Astrocyte of the cerebellum (primary cell): ENCODE results near the gene MOB2.

Source experiments
- DNase-seq: peaks from one replicate; pipeline ENCODE4 v3.0.0-alpha.2; 2011; ENCODE audit warnings: low read depth
- H3K4me3 ChIP-seq: 2 replicates; pipeline ENCODE4 v1.5.1; 2011; ENCODE audit warnings: mild to moderate bottlenecking, low read depth, low read length, moderate library complexity
- CTCF ChIP-seq: IDR thresholded peaks from 2 replicates; pipeline ENCODE4 v1.5.1; 2012; ENCODE audit warnings: low read length, low read depth, moderate library complexity, mild to moderate bottlenecking; ENCODE audit errors: missing control alignments
- in situ Hi-C: cut with HindIII; loops from 2 replicates; pipeline ENCODE4 v1.10.0; 2017; ENCODE audit warnings: low sequenced_read_pairs

MOB2 gene

GRCh38 chr11:1450344-1450875, 36.2 kb downstream of the MOB2 start:
- in situ Hi-C loops: loop anchor here (5.0 kb wide), 1 partner anchor 68 kb away; no protein-coding TSS in a partner anchor
- DNase-seq: no peak
- TF ChIP-seq CTCF: no peak
- no peak overlapping the region for H3K4me3 ChIP-seq

GRCh38 chr11:1449490-1450243, 36.9 kb downstream of the MOB2 start:
- in situ Hi-C loops: loop anchor here (5.0 kb wide), 1 partner anchor 67 kb away; no protein-coding TSS in a partner anchor
- no peak for TF ChIP-seq CTCF
- no peak for DNase-seq
- no peak overlapping the region for H3K4me3 ChIP-seq

GRCh38 chr11:1448882-1449281, 37.7 kb downstream of the MOB2 start:
- no peak for DNase-seq
- in situ Hi-C loops: no loop called here
- H3K4me3 ChIP-seq: no peak overlapping the region
- TF ChIP-seq CTCF: no peak

GRCh38 chr11:1447845-1448825, 38.4 kb downstream of the MOB2 start:
- no peak for DNase-seq
- in situ Hi-C loops: no loop called here
- TF ChIP-seq CTCF: no peak
- no peak overlapping the region for H3K4me3 ChIP-seq

GRCh38 chr11:1446623-1447022, 40.0 kb downstream of the MOB2 start:
- in situ Hi-C loops: no loop called here
- no peak overlapping the region for H3K4me3 ChIP-seq
- DNase-seq: no peak
- no peak for TF ChIP-seq CTCF

GRCh38 chr11:1445741-1446445, 40.7 kb downstream of the MOB2 start:
- H3K4me3 ChIP-seq: no peak overlapping the region
- no peak for DNase-seq
- in situ Hi-C loops: no loop called here
- no peak for TF ChIP-seq CTCF
